ENCODE measurements around the gene AGAP1. TPM values are rescaled to one million over a fixed set of nuclear protein-coding genes. Genes with fewer than 3 reads are reported as not detected.

The AGAP1 gene
- total RNA-seq, 1 donor from 2014 or later: 44.0 TPM

DNA sequence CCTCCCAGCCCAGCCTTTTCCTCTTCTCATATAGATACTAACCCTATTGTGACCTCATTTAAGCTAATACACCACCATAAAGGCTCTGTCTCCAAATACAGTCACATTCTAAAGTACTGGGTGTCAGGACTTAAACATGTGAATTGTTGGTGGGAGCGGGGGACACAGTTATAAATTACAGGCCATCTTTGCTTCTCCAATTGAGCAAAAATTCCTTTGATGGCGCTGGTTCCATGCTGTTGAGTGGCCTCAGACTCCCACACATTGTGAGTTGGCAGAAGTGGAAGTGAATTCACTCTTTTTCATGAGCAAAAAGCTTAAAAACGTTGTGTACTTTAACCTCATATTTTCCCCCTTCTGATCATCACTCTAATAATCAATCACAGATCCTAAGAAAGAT, 628.4 kb downstream of the AGAP1 start:
- TF ChIP-seq, protein P1, sequence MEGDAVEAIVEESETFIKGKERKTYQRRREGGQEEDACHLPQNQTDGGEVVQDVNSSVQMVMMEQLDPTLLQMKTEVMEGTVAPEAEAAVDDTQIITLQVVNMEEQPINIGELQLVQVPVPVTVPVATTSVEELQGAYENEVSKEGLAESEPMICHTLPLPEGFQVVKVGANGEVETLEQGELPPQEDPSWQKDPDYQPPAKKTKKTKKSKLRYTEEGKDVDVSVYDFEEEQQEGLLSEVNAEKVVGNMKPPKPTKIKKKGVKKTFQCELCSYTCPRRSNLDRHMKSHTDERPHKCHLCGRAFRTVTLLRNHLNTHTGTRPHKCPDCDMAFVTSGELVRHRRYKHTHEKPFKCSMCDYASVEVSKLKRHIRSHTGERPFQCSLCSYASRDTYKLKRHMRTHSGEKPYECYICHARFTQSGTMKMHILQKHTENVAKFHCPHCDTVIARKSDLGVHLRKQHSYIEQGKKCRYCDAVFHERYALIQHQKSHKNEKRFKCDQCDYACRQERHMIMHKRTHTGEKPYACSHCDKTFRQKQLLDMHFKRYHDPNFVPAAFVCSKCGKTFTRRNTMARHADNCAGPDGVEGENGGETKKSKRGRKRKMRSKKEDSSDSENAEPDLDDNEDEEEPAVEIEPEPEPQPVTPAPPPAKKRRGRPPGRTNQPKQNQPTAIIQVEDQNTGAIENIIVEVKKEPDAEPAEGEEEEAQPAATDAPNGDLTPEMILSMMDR (IDR thresholded peaks at IDR 0.05; ENCODE audit: unreplicated experiment): no peak
- peaks cover 10% of the 10 kb centered on the region for H3K36me3 Mint-ChIP-seq
- H3K27me3 Mint-ChIP-seq (ENCODE audit: low read depth): no peaks in the 10 kb centered on the region
- H3K4me3 Mint-ChIP-seq: no peak overlapping the region
- H3K4me1 Mint-ChIP-seq: peaks cover 13% of the 10 kb centered on the region
- H3K27ac Mint-ChIP-seq: no peak overlapping the region
- no peak for DNase-seq (ENCODE audit: low spot score in 2 of 2, unreplicated experiment in 2 of 2)
- no peaks in the 10 kb centered on the region for H3K9me3 Mint-ChIP-seq

DNA sequence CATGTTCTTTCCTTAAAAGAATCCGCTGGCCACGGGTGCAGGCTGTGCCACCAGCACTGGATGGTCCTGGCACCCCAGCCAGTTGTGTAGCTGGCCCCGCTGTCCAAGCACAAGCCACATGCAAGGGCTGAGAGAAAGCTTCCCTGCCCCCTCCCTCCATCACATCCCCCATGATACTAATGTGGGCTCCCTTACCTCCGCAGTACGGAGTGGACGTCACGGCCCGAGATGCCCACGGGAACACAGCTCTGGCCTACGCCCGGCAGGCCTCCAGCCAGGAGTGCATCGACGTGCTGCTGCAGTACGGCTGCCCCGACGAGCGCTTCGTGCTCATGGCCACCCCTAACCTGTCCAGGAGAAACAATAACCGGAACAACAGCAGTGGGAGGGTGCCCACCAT, 629.9 kb downstream of the AGAP1 start:
- TF ChIP-seq, protein P1 (IDR thresholded peaks at IDR 0.05; ENCODE audit: unreplicated experiment): no peak
- Mint-ChIP-seq H3K4me1 (peaks cover 2% of the 10 kb centered on the region), H3K9me3 (no peaks in the 10 kb centered on the region), H3K27me3 (ENCODE audit: low read depth) (no peaks in the 10 kb centered on the region), H3K36me3 (peaks cover 10% of the 10 kb centered on the region), H3K4me3 (no peak overlapping the region), H3K27ac (no peak overlapping the region)
- no peak for DNase-seq (ENCODE audit: low spot score in 2 of 2, unreplicated experiment in 2 of 2)

DNA sequence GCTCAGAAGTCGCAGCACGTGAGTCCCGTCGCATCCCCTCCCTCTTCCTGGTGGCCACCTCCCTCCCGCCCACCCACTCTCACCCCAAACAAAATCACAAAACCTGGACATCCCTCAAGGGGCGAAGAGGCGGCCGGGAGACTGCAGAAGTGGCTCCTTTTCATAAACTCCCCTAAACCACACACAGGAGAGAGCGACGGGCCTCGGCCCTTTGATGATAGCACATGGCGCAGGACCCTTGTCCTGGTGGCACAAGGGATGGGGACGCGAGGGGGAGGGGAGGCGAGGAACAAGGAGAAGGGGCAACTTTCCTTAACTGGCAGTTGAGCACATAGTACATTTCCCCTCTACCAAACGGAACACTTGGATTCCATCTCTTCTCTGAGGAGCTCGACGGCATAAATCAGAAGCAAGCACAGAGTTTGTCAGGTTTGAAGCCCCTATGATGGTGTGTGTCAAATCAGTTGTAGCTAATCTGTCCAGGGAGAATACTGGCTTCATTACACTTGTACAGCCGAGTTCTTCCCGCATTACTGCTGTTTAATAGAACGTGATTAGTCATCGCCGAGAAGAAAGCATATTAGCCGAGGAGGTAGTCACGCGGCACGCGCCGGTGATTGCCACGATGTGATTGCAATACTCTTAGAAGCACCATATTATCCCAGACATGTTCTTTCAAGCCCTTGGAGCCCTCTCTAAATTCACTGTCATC, 630.5 kb downstream of the AGAP1 start:
- no peak for DNase-seq (ENCODE audit: low spot score in 2 of 2, unreplicated experiment in 2 of 2)
- H3K36me3 Mint-ChIP-seq: peaks cover 10% of the 10 kb centered on the region
- H3K27ac Mint-ChIP-seq: no peak overlapping the region
- H3K27me3 Mint-ChIP-seq (ENCODE audit: low read depth): no peaks in the 10 kb centered on the region
- no peaks in the 10 kb centered on the region for H3K9me3 Mint-ChIP-seq
- no peak overlapping the region for H3K4me3 Mint-ChIP-seq
- H3K4me1 Mint-ChIP-seq: no peaks in the 10 kb centered on the region
- TF ChIP-seq, protein P1 (IDR thresholded peaks at IDR 0.05; ENCODE audit: unreplicated experiment): no peak

DNA sequence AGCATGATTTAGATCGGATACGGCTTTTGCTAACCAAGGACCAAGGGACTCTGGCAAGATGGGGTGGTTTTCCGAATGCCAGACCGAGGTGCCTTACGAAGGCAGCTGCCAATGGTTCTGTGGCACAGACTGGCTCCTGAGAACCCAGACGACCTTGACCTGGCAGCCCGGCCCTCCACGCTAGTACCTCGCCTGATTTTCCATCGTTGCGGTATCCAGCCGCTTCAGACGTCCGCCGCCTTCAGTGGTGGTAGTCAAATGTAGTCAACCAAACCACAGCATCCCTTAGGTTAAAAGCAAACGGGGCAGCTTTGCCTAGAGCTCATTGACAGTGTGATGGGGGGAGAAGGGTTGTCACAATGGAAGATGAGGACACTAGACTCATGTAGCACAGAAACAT, 631.7 kb downstream of the AGAP1 start:
- no peak overlapping the region for H3K4me3 Mint-ChIP-seq

DNA sequence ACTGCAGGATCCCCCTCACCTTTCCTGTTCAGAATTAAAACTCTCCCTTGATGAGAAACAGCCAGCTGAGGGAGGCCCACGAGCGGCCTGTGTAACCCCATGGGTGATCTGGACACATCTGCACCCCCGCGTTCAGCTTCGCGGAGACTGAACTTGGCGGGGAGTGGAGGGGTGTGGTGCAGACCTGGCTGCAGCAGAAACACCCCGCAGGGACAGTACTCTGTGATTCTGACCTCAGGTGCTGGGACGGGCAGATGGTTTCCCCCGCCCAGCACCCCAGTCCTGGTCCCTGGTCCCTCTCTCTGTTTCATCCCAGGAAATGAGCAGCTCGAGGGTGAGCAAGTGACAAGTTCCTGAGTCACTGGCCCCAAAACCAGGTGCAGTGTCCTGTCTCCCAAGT, 633.2 kb downstream of the AGAP1 start:
- no peak overlapping the region for H3K4me3 Mint-ChIP-seq
- H3K36me3 Mint-ChIP-seq: peaks cover 5% of the 10 kb centered on the region
- TF ChIP-seq, protein P1 (IDR thresholded peaks at IDR 0.05; ENCODE audit: unreplicated experiment): no peak
- H3K9me3 Mint-ChIP-seq: no peaks in the 10 kb centered on the region
- H3K27ac Mint-ChIP-seq: no peak overlapping the region
- no peaks in the 10 kb centered on the region for H3K27me3 Mint-ChIP-seq (ENCODE audit: low read depth)
- H3K4me1 Mint-ChIP-seq: no peaks in the 10 kb centered on the region
- DNase-seq (ENCODE audit: low spot score in 2 of 2, unreplicated experiment in 2 of 2): no peak

More for the DNA sequence above, 631.7 kb downstream of the AGAP1 start:
- H3K4me1 Mint-ChIP-seq: no peaks in the 10 kb centered on the region
- TF ChIP-seq, protein P1 (IDR thresholded peaks at IDR 0.05; ENCODE audit: unreplicated experiment): no peak
- H3K27ac Mint-ChIP-seq: no peak overlapping the region
- no peak for DNase-seq (ENCODE audit: low spot score in 2 of 2, unreplicated experiment in 2 of 2)
- H3K36me3 Mint-ChIP-seq: peaks cover 9% of the 10 kb centered on the region
- H3K27me3 Mint-ChIP-seq (ENCODE audit: low read depth): no peaks in the 10 kb centered on the region
- no peaks in the 10 kb centered on the region for H3K9me3 Mint-ChIP-seq

Data from mesothelial cell of epicardium (in vitro differentiated cells).